Upper lobe of right lung (tissue), 1 donor: ENCODE measurements around the gene OSBP2. TPM values are rescaled to one million over a fixed set of nuclear protein-coding genes. Genes with fewer than 3 reads are reported as not detected.
A peak's percentile ranks its signal among the peaks of the same experiment; 100 is the strongest.
"Not testable (repeated sequence)": the region's sequence is repeated elsewhere in the genome, so short reads cannot be mapped to it uniquely, and the experiment has no call there.

Source experiments
- ATAC-seq: fragments of 200-7000 bp; cut with Tn5 transposase; one replicate; pipeline ENCODE4 v1.9.1; 2020; ENCODE audit warnings: mild to moderate bottlenecking, moderate library complexity
- DNase-seq: peaks from one replicate; pipeline ENCODE4 v3.0.0-alpha.2; 2020
- H3K27ac ChIP-seq: fragments of 200-600 bp; one replicate; pipeline ENCODE4 v1.8.0; 2022
- H3K27me3 ChIP-seq: fragments of 200-600 bp; one replicate; pipeline ENCODE4 v1.8.0; 2022; ENCODE audit warnings: mild to moderate bottlenecking
- H3K36me3 ChIP-seq: fragments of 200-600 bp; one replicate; pipeline ENCODE4 v1.8.0; 2022
- H3K4me1 ChIP-seq: fragments of 200-600 bp; one replicate; pipeline ENCODE4 v1.8.0; 2022
- H3K4me3 ChIP-seq: fragments of 200-600 bp; one replicate; pipeline ENCODE4 v1.8.0; 2022; ENCODE audit warnings: mild to moderate bottlenecking
- H3K9me3 ChIP-seq: fragments of 200-600 bp; one replicate; pipeline ENCODE4 v1.8.0; 2022
- intact Hi-C: fragments of 100-400 bp; cut with DNase I; formaldehyde crosslinking; loops from one replicate; pipeline ENCODE4 v1.11.0; 2022
- total RNA-seq: library from RNA; stranded (reverse); fragmentation: NEBNext Ultra II Directional; extraction: Animal tissue kit (Norgen Biotek cat#: 25700); gene quantifications from one replicate; pipeline ENCODE4 v1.2.1, GENCODE V29; 2021
- TF ChIP-seq, protein P1 (sequence below): fragments of 200-600 bp; IDR thresholded peaks from one replicate; pipeline ENCODE4 v1.8.0; 2022; ENCODE audit warnings: antibody characterized with exemption
- donor health status: DM: no; HTN: yes; CAD: no; lungs with severe emphysema.

Gene OSBP2
- total RNA-seq, 1 donor from 2014 or later = 6.0 TPM

DNA sequence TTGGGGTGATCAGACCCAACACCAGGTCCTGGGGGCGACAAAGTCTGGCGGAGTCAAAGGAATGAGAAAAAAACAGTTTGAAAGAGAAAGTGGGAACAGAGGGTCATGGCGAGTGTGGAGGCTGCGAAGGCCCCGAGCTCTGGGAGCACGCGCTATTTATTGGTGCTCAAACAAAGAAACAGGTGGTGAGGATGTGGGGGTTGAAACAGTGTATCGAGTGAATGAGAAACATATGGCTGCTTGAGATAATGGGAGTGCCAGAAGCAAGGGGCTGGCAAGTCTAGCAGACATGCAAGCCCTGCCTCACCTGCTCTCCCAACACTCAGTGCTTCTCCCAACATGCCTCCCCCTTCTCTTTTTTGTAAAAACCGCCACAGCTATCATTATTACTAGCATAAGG lies 19.2 kb upstream of the OSBP2 start:
- DNase-seq = no peak
- no peaks in the 10 kb centered on the region for H3K27me3 ChIP-seq
- H3K36me3 ChIP-seq = no peaks in the 10 kb centered on the region
- H3K4me3 ChIP-seq = no peak overlapping the region
- TF ChIP-seq, protein P1, sequence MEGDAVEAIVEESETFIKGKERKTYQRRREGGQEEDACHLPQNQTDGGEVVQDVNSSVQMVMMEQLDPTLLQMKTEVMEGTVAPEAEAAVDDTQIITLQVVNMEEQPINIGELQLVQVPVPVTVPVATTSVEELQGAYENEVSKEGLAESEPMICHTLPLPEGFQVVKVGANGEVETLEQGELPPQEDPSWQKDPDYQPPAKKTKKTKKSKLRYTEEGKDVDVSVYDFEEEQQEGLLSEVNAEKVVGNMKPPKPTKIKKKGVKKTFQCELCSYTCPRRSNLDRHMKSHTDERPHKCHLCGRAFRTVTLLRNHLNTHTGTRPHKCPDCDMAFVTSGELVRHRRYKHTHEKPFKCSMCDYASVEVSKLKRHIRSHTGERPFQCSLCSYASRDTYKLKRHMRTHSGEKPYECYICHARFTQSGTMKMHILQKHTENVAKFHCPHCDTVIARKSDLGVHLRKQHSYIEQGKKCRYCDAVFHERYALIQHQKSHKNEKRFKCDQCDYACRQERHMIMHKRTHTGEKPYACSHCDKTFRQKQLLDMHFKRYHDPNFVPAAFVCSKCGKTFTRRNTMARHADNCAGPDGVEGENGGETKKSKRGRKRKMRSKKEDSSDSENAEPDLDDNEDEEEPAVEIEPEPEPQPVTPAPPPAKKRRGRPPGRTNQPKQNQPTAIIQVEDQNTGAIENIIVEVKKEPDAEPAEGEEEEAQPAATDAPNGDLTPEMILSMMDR = no peak
- H3K9me3 ChIP-seq = no peaks in the 10 kb centered on the region
- no peak for ATAC-seq
- no peak overlapping the region for H3K27ac ChIP-seq
- H3K4me1 ChIP-seq = no peaks in the 10 kb centered on the region
- intact Hi-C loops = no loop called here

DNA sequence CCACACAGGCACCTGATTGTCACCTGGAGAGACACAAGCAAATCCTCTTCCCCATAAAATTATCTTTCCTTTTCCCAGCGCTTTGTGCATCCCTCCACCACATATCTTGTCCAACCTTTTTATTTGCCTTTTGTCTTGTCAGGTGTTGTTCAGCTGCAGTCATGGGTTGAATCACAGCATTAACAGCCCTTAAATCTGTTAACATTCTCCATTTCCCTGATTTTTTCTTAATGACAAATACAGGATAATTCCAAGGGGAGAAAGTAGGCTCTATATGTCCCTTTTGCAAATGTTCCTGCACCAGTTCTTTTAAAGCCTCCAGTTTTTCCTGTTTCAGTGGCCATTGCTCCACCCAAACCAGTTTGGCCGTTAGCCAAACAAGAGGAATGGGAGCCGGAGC lies 18.1 kb upstream of the OSBP2 start:
- H3K27ac ChIP-seq, intact Hi-C loops, H3K4me1 ChIP-seq, H3K36me3 ChIP-seq, DNase-seq, H3K9me3 ChIP-seq, H3K4me3 ChIP-seq, H3K27me3 ChIP-seq, ATAC-seq: not testable (repeated sequence)

DNA sequence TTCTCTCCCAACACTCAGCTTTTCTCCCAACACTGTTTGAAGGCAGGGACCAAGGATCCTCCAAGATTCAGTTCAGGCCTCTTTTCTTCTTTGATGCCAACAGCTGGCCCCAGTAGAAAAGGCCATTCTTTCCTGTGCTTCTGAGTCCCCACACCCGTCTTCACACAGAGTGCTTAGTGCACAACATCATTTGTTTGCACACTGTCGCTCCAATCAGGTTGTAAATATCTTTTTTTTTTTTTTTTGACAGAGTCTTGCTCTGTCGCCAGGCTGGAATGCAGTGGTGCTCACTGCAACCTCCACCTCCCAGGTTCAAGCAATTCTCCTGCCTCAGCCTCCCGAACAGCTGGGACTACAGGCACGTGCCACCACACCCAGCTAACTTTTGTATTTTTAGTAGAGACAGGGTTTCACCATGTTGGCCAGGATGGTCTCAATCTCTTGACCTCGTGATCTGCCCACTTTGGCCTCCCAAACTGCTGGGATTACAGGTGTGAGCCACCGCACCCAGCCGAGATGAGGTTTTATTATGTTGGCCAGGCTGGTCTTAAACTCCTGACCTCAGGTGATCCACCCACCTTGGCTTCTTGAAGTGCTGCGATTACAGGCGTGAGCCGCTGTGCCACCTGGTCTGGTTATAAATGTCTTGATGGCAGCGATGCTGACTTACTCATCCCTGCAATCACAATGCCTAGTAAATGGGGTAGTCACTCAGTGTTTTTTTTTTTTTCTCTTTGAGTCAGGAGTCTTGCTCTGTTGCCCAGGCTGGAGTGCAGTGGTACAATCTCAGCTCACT lies 14.6 kb upstream of the OSBP2 start:
- H3K36me3 ChIP-seq, H3K4me3 ChIP-seq, H3K27ac ChIP-seq, H3K9me3 ChIP-seq, H3K27me3 ChIP-seq, intact Hi-C loops, ATAC-seq, H3K4me1 ChIP-seq: not testable (repeated sequence)
- DNase-seq = peak; percentile 3

GRCh38 chr22:30680991-30681770 lies 13.5 kb upstream of the OSBP2 start:
- H3K4me1 ChIP-seq = no peaks in the 10 kb centered on the region
- TF ChIP-seq, protein P1 = no peak
- DNase-seq (peak; percentile 25), ATAC-seq (peak; percentile 34)
- H3K4me3 ChIP-seq = no peak overlapping the region
- no peaks in the 10 kb centered on the region for H3K27me3 ChIP-seq
- H3K36me3 ChIP-seq = no peaks in the 10 kb centered on the region
- intact Hi-C loops = no loop called here
- no peak overlapping the region for H3K27ac ChIP-seq
- H3K9me3 ChIP-seq = no peaks in the 10 kb centered on the region

GRCh38 chr22:30681831-30682230 lies 12.8 kb upstream of the OSBP2 start:
- Histone ChIP-seq H3K4me1 (no peaks in the 10 kb centered on the region), H3K27ac (no peak overlapping the region), H3K27me3 (no peaks in the 10 kb centered on the region), H3K4me3 (no peak overlapping the region), H3K9me3 (no peaks in the 10 kb centered on the region), H3K36me3 (no peaks in the 10 kb centered on the region)
- intact Hi-C loops = no loop called here
- TF ChIP-seq, protein P1 = no peak
- DNase-seq = peak; percentile 2
- ATAC-seq = no peak

DNA sequence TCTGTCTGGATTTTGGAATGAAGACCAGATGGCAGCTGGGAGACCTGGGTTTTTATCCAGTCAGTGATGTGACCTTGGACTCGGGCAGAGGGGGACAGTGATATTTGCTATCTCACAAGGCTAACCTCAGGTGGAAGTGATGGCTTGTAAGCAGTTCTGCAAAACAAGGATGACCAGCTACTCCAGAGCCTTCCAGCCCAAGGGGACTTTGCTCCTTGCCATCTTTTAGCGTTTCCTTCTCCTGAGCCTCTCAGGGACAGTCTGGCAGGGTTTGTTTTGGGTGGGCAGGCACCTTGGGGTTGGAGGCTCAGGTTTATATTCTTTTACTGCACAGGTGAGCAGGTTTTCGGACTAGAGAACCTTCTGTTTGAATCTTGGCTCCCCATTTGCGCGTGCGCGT lies 9.5 kb upstream of the OSBP2 start:
- TF ChIP-seq, protein P1 = no peak

More for the DNA sequence above, 9.5 kb upstream of the OSBP2 start:
- intact Hi-C loops = no loop called here
- Histone ChIP-seq H3K27me3 (no peaks in the 10 kb centered on the region), H3K9me3 (no peaks in the 10 kb centered on the region), H3K36me3 (no peaks in the 10 kb centered on the region), H3K4me1 (no peaks in the 10 kb centered on the region), H3K27ac (no peak overlapping the region), H3K4me3 (no peak overlapping the region)
- DNase-seq (no peak), ATAC-seq (no peak)
